ENCODE data around the gene DNAH17.
"Not testable (repeated sequence)": the region's sequence is repeated elsewhere in the genome, so short reads cannot be mapped to it uniquely, and the experiment has no call there.

DNAH17 gene

GRCh38 chr17:78466786-78467715, 110.1 kb downstream of the DNAH17 start:
- Histone ChIP-seq H3K27me3 (ENCODE audit: control insufficient read depth, insufficient read depth, low read length) (no peaks in the 10 kb centered on the region), H3K9ac (ENCODE audit: low read depth, low read length) (no peak overlapping the region)

GRCh38 chr17:78466109-78466785, 110.9 kb downstream of the DNAH17 start:
- H3K9me3 ChIP-seq (ENCODE audit: control insufficient read depth, insufficient read depth, low read length); H3K27ac ChIP-seq (ENCODE audit: low read depth, low read length); H3K4me3 ChIP-seq (ENCODE audit: low read depth, low read length); H3K4me1 ChIP-seq (ENCODE audit: control insufficient read depth, insufficient read depth, low read length); H3K27me3 ChIP-seq (ENCODE audit: control insufficient read depth, insufficient read depth, low read length); H3K36me3 ChIP-seq (ENCODE audit: control insufficient read depth, insufficient read depth, low read length); H3K9ac ChIP-seq (ENCODE audit: low read depth, low read length): not testable (repeated sequence)

More at GRCh38 chr17:78466786-78467715, 110.1 kb downstream of the DNAH17 start:
- Histone ChIP-seq H3K4me1 (ENCODE audit: control insufficient read depth, insufficient read depth, low read length) (no peaks in the 10 kb centered on the region), H3K36me3 (ENCODE audit: control insufficient read depth, insufficient read depth, low read length) (no peaks in the 10 kb centered on the region), H3K9me3 (ENCODE audit: control insufficient read depth, insufficient read depth, low read length) (peaks cover 4% of the 10 kb centered on the region; the same call in 1 of the 2 replicates), H3K27ac (ENCODE audit: low read depth, low read length) (no peak overlapping the region), H3K4me3 (ENCODE audit: low read depth, low read length) (no peak overlapping the region)

GRCh38 chr17:78462148-78462547, 115.0 kb downstream of the DNAH17 start:
- no peaks in the 10 kb centered on the region for H3K4me1 ChIP-seq (ENCODE audit: control insufficient read depth, insufficient read depth, low read length)
- no peak overlapping the region for H3K4me3 ChIP-seq (ENCODE audit: low read depth, low read length)
- peaks cover 4% of the 10 kb centered on the region; the same call in 1 of the 2 replicates for H3K9me3 ChIP-seq (ENCODE audit: control insufficient read depth, insufficient read depth, low read length)
- H3K9ac ChIP-seq (ENCODE audit: low read depth, low read length): no peak overlapping the region
- no peaks in the 10 kb centered on the region for H3K36me3 ChIP-seq (ENCODE audit: control insufficient read depth, insufficient read depth, low read length)
- H3K27ac ChIP-seq (ENCODE audit: low read depth, low read length): no peak overlapping the region
- H3K27me3 ChIP-seq (ENCODE audit: control insufficient read depth, insufficient read depth, low read length): no peaks in the 10 kb centered on the region

- Histone ChIP-seq H3K9me3 (ENCODE audit: control insufficient read depth, insufficient read depth, low read length) (peaks cover 4% of the 10 kb centered on the region; the same call in 1 of the 2 replicates), H3K9ac (ENCODE audit: low read depth, low read length) (no peak overlapping the region), H3K4me1 (ENCODE audit: control insufficient read depth, insufficient read depth, low read length) (no peaks in the 10 kb centered on the region), H3K27ac (ENCODE audit: low read depth, low read length) (no peak overlapping the region), H3K36me3 (ENCODE audit: control insufficient read depth, insufficient read depth, low read length) (no peaks in the 10 kb centered on the region), H3K27me3 (ENCODE audit: control insufficient read depth, insufficient read depth, low read length) (no peaks in the 10 kb centered on the region), H3K4me3 (ENCODE audit: low read depth, low read length) (no peak overlapping the region)
Measured at GRCh38 chr17:78461799-78462053, 115.5 kb downstream of the DNAH17 start.

GRCh38 chr17:78460951-78461798, 116.0 kb downstream of the DNAH17 start:
- Histone ChIP-seq H3K27me3 (ENCODE audit: control insufficient read depth, insufficient read depth, low read length) (no peaks in the 10 kb centered on the region), H3K4me3 (ENCODE audit: low read depth, low read length) (no peak overlapping the region), H3K9ac (ENCODE audit: low read depth, low read length) (no peak overlapping the region), H3K9me3 (ENCODE audit: control insufficient read depth, insufficient read depth, low read length) (peaks cover 4% of the 10 kb centered on the region; the same call in 1 of the 2 replicates), H3K4me1 (ENCODE audit: control insufficient read depth, insufficient read depth, low read length) (no peaks in the 10 kb centered on the region), H3K36me3 (ENCODE audit: control insufficient read depth, insufficient read depth, low read length) (no peaks in the 10 kb centered on the region), H3K27ac (ENCODE audit: low read depth, low read length) (no peak overlapping the region)

GRCh38 chr17:78460176-78460675, 117.0 kb downstream of the DNAH17 start:
- no peaks in the 10 kb centered on the region for H3K4me1 ChIP-seq (ENCODE audit: control insufficient read depth, insufficient read depth, low read length)
- H3K9ac ChIP-seq (ENCODE audit: low read depth, low read length): no peak overlapping the region
- H3K27ac ChIP-seq (ENCODE audit: low read depth, low read length): no peak overlapping the region
- H3K36me3 ChIP-seq (ENCODE audit: control insufficient read depth, insufficient read depth, low read length): no peaks in the 10 kb centered on the region
- H3K4me3 ChIP-seq (ENCODE audit: low read depth, low read length): no peak overlapping the region
- H3K9me3 ChIP-seq (ENCODE audit: control insufficient read depth, insufficient read depth, low read length): peaks cover 4% of the 10 kb centered on the region; the same call in 1 of the 2 replicates
- H3K27me3 ChIP-seq (ENCODE audit: control insufficient read depth, insufficient read depth, low read length): no peaks in the 10 kb centered on the region

- no peaks in the 10 kb centered on the region for H3K4me1 ChIP-seq (ENCODE audit: control insufficient read depth, insufficient read depth, low read length)
- H3K27ac ChIP-seq (ENCODE audit: low read depth, low read length): no peak overlapping the region
- H3K9me3 ChIP-seq (ENCODE audit: control insufficient read depth, insufficient read depth, low read length): peaks cover 4% of the 10 kb centered on the region; the same call in 1 of the 2 replicates
- H3K27me3 ChIP-seq (ENCODE audit: control insufficient read depth, insufficient read depth, low read length): no peaks in the 10 kb centered on the region
- H3K36me3 ChIP-seq (ENCODE audit: control insufficient read depth, insufficient read depth, low read length): no peaks in the 10 kb centered on the region
- H3K4me3 ChIP-seq (ENCODE audit: low read depth, low read length): no peak overlapping the region
- H3K9ac ChIP-seq (ENCODE audit: low read depth, low read length): no peak overlapping the region
Measured at GRCh38 chr17:78459696-78460095, 117.5 kb downstream of the DNAH17 start.

GRCh38 chr17:78458736-78459335, 118.4 kb downstream of the DNAH17 start:
- Histone ChIP-seq H3K9me3 (ENCODE audit: control insufficient read depth, insufficient read depth, low read length) (no peaks in the 10 kb centered on the region), H3K27me3 (ENCODE audit: control insufficient read depth, insufficient read depth, low read length) (no peaks in the 10 kb centered on the region), H3K4me3 (ENCODE audit: low read depth, low read length) (no peak overlapping the region), H3K9ac (ENCODE audit: low read depth, low read length) (no peak overlapping the region), H3K4me1 (ENCODE audit: control insufficient read depth, insufficient read depth, low read length) (no peaks in the 10 kb centered on the region), H3K27ac (ENCODE audit: low read depth, low read length) (no peak overlapping the region), H3K36me3 (ENCODE audit: control insufficient read depth, insufficient read depth, low read length) (no peaks in the 10 kb centered on the region)

GRCh38 chr17:78458091-78458490, 119.1 kb downstream of the DNAH17 start:
- no peaks in the 10 kb centered on the region for H3K27me3 ChIP-seq (ENCODE audit: control insufficient read depth, insufficient read depth, low read length)
- H3K27ac ChIP-seq (ENCODE audit: low read depth, low read length): no peak overlapping the region

GRCh38 chr17:78454346-78454745, 122.8 kb downstream of the DNAH17 start:
- no peaks in the 10 kb centered on the region for H3K36me3 ChIP-seq (ENCODE audit: control insufficient read depth, insufficient read depth, low read length)
- no peak overlapping the region for H3K9ac ChIP-seq (ENCODE audit: low read depth, low read length)
- no peaks in the 10 kb centered on the region for H3K4me1 ChIP-seq (ENCODE audit: control insufficient read depth, insufficient read depth, low read length)
- H3K9me3 ChIP-seq (ENCODE audit: control insufficient read depth, insufficient read depth, low read length): no peaks in the 10 kb centered on the region
- no peak overlapping the region for H3K27ac ChIP-seq (ENCODE audit: low read depth, low read length)
- no peaks in the 10 kb centered on the region for H3K27me3 ChIP-seq (ENCODE audit: control insufficient read depth, insufficient read depth, low read length)
- H3K4me3 ChIP-seq (ENCODE audit: low read depth, low read length): no peak overlapping the region

More at GRCh38 chr17:78458091-78458490, 119.1 kb downstream of the DNAH17 start:
- Histone ChIP-seq H3K36me3 (ENCODE audit: control insufficient read depth, insufficient read depth, low read length) (no peaks in the 10 kb centered on the region), H3K4me3 (ENCODE audit: low read depth, low read length) (no peak overlapping the region), H3K4me1 (ENCODE audit: control insufficient read depth, insufficient read depth, low read length) (no peaks in the 10 kb centered on the region), H3K9ac (ENCODE audit: low read depth, low read length) (no peak overlapping the region), H3K9me3 (ENCODE audit: control insufficient read depth, insufficient read depth, low read length) (no peaks in the 10 kb centered on the region)
